ENCODE measurements around the gene PTPRE.
A peak's percentile ranks its signal among the peaks of the same experiment; 100 is the strongest.

Gene PTPRE

DNA sequence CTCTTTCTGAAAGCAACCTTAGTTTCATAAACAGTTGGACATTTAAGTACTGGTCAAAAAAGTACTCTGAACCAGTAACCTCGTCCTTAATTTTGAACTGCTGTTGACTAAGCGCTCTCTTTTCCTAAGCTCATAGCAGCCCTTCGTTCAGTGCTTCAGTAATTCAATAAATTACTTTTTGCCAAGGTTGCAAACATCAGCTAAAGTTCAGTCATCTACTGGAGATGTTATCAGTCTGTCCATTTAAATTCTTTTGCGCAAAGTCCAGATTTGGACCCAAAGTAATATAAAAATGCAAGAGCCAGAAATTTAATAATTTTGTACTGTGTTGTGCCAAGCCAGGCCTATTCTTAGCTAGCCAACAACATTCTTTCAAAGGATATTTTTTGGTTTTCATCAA is 8.4 kb downstream of the PTPRE start:
- DNase-seq (ENCODE audit: extremely low read depth, low read depth) = no peak

DNA sequence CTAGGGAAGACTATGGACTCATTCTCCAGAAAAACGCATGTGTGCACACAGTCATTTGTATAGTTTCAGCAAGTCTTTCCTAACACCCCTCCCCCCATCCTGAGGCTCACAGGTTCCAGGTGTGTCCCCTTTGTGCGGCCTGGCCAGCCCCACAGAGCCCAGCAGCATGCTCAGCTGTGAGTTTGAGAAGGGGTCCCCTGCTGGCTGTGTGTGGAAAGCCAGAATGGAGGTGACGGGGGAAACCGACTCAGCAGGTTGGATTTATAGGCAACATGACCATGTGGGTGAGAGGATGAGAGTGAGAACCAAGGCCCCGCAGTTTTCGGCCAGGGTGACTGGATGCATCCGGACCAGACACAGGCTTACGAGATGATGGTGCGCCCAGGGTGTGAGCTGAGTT is 9.9 kb downstream of the PTPRE start:
- DNase-seq (ENCODE audit: extremely low read depth, low read depth) = no peak
- TF ChIP-seq, protein P1, sequence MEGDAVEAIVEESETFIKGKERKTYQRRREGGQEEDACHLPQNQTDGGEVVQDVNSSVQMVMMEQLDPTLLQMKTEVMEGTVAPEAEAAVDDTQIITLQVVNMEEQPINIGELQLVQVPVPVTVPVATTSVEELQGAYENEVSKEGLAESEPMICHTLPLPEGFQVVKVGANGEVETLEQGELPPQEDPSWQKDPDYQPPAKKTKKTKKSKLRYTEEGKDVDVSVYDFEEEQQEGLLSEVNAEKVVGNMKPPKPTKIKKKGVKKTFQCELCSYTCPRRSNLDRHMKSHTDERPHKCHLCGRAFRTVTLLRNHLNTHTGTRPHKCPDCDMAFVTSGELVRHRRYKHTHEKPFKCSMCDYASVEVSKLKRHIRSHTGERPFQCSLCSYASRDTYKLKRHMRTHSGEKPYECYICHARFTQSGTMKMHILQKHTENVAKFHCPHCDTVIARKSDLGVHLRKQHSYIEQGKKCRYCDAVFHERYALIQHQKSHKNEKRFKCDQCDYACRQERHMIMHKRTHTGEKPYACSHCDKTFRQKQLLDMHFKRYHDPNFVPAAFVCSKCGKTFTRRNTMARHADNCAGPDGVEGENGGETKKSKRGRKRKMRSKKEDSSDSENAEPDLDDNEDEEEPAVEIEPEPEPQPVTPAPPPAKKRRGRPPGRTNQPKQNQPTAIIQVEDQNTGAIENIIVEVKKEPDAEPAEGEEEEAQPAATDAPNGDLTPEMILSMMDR (IDR thresholded peaks at IDR 0.05; ENCODE audit: low read depth, low read length) = no peak

More for the DNA sequence above, 8.4 kb downstream of the PTPRE start:
- TF ChIP-seq, protein P1 (IDR thresholded peaks at IDR 0.05; ENCODE audit: low read depth, low read length) = no peak

DNA sequence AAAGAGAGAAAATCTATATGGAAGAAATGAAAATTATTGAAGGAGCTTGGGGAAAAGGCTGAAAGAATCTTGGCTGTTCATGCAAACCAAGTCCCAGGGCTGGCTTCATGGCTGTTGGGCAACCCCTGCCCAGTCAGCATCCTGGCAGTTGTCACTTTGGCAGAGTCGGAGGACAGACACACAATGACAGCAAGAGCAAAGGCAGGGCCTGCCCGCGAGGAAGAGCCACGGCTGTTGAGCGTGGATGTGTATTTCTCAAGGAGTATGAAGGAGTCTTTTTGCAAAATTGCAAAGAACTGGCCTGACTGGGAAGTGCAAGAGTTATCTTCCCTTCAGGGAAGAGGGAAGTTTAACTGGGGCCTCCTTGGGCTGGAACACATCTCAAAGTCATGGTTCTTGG is 11.7 kb downstream of the PTPRE start:
- TF ChIP-seq, protein P1 (IDR thresholded peaks at IDR 0.05; ENCODE audit: low read depth, low read length) = no peak

DNA sequence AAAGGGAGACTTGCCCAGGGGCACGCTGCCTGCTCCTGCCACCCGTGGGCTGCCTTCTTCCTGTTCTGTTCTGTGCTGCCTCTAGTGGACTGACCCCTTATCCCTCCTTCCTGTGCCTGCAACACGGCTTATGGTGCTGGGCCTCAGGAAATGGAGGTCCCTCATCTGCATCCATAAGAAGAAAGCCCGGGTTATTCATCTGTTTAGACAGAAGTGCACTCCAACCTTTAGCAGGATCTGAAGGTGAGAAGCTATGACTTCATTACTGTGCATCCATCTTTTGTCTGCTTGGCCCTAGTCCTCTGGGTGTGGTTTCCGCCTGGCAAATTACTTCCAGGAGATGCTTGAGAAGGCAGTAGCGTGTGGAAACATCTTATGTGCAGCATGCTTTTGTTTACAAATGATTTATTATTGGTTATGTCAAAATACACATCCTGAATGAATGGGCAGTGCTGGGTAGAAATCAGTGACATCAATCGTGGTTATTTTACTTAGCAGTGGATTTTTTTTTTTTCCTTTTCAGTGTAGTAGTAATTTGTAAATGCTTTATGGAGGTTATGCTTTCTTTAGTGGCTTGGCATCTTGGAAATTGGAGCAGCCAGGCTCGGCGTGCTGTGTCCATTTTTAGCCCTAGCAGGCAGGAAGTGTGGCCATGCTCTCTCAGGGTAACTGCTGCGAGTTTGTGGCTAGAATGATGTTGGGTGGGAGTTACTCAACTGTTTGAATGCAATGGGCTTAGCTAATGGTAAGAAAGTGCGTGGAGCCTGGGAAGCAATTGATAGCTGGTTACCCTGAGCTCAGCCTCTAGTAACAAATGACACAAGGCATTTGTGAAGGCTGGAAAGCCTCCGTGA is 12.7 kb downstream of the PTPRE start:
- TF ChIP-seq, protein P1 (IDR thresholded peaks at IDR 0.05; ENCODE audit: low read depth, low read length) = peak; percentile 30
- peak; percentile 48 for DNase-seq (ENCODE audit: extremely low read depth, low read depth)

More for the DNA sequence above, 11.7 kb downstream of the PTPRE start:
- no peak for DNase-seq (ENCODE audit: extremely low read depth, low read depth)

DNA sequence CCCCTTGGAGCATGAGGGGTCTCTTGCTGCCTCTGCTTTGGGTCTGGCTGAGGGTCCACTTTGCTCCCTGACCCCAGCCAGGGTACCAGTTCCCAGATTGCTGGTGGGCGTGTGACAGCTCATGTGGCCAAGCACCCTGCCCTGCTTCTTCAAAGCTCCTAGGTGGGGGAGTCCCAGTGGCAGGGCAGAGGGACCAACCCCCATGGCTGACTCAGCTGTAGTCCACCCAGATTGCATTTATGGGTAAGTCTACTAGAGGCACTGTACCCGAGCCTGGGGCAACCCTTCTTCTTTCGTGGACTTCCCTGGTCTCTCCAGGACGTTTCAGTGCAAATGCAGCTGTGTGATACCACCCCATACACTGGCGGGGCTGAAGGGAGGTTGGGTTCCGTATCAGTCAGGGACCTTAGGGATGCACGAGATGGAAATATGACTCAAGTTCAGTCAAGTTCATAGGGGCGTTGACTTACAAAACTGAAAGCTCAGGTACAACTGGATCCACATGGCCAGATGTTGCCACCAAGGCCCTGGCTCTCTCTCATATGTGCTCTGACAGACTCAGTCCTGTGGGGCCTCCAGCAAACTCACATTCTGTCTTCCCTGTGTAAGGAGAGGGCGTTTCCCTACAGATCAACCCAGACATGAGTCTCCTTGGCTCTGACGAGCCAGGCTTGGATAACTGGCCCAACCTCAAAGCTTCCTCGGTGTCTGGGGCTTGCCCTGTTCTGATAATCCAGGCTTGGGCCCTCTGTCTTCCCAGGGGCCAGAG is 13.6 kb downstream of the PTPRE start:
- TF ChIP-seq, protein P1 (IDR thresholded peaks at IDR 0.05; ENCODE audit: low read depth, low read length) = no peak
- DNase-seq (ENCODE audit: extremely low read depth, low read depth) = no peak

DNA sequence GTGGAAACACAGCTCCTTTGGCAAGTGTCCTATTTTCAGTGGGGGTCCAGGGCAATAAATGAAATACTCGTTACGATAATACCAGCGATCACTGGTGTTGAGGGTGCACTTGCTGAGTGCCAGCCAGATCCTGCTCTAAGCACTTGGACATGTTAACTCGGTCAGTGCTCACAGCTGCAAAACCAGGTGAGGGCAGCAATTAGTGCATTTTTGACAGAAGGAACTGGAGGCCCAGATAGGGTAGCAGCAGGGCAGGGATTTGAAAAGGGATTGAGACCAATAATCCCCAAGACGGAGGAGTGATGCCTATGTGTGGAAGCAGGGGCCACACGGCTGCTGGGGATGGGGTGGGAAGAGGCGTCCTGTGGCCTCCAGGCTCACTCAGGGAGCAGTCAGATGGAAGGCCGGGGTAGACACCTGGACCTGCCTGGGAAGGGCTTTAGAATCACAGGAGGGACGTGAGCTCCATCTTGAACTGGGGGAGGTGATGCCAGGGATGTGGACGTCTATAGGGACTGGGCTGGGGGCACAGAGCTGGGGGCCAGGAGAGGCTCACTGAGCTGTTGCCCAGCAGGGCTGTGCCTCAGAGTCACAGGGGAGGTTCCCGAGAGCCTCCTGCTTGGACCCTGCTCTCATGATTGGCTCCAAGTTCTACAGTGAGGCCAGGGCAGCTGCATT is 14.3 kb downstream of the PTPRE start:
- DNase-seq (ENCODE audit: extremely low read depth, low read depth) = no peak
- TF ChIP-seq, protein P1 (IDR thresholded peaks at IDR 0.05; ENCODE audit: low read depth, low read length) = no peak

All from AG09319 (cell line).